GM15510 (cell line): ENCODE data around the gene TULP4.
A peak's percentile ranks its signal among the peaks of the same experiment; 100 is the strongest.

ENCODE experiments used
- POLR2A ChIP-seq: IDR thresholded peaks from 3 replicates; pipeline ENCODE4 v1.6.1; 2011; ENCODE audit warnings: borderline replicate concordance; ENCODE audit not compliant: insufficient read length; ENCODE audit errors: extremely low read depth

TULP4 gene

DNA sequence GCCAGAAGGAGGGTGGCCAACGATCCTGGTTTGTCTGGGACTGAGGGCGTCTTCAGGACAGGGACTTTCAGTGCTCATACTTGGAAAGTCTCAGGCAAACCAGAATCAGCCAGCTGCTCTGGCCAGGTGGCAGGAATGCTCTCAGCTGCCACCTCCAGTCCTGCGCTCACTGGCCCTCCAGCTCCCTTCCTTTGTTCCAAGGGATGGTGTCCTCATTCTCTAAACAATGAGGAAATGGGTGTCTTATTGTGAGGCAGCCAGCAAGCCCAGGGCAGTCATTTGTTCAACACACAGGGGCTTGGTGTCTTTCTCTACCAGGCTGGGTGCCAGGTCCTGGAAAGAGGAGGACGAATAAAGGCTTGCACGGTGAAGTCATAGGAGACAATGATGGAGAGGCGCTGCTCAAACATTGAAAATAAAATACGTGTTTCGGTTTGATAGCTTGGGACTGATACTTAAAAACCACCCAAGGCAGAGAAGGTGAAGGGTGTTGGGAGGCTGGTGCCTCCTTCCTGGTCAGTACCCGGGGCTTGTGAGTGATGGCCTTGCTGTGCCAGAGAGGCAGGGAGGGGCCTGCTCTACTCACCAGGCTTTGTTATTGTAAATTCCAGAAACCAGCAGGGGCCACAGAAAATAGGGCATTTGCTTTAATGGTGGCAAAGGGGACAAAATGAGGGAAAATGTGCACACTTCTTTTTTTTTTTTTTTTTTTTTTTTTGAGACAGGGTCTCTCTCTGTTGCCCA is 236.3 kb downstream of the TULP4 start:
- TF ChIP-seq POLR2A = no peak

DNA sequence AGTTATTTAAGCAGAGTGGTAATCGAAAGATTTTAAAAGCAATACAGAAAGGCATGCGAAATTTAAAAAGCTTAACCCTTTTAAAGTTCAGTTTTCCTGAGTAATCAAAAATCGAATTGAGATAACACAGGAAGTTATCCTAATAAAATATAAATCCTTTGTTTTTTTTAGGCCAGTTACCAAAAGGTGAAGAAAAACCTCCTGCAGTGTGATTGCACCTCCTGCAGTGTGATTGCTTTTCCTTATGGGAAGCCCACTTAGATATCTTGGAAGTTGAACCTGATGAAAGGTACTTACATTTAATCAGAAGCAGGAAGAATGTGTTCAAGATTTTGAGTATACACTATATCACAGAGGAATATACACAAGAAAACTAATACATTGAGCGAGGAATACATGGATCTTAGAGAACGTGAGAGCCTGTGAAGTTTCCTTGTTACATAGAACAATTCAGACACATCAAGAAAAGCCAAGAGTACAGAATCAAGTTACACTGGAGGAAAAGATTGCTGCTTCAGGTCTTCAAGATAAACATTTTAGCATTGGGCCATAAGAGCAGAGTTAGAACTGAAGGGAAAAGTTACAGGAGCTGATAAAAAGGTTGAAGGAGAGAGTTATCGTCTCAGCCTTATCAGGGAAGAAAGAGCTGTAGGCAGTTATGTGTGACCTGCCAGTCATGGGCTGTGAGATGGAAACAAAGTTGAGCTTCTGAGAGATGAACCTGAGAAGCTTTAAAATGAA is 240.0 kb downstream of the TULP4 start:
- TF ChIP-seq POLR2A = no peak

DNA sequence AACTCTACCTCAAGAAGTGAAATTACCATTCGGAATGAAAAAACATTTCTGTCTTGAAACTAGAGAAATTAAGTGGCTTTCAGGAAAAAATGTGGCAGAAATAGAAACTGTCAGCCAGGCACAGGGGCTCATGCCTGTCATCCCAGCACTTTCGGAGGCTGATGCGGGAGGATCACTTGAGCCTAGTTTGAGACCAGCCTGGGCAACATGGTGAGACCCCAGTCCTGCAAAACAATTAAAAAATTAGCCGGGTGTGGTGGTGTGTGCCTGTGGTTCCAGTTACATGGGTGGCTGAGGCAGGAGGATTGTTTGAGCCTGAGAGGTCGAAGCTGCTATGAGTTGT is 240.5 kb downstream of the TULP4 start:
- no peak for TF ChIP-seq POLR2A

DNA sequence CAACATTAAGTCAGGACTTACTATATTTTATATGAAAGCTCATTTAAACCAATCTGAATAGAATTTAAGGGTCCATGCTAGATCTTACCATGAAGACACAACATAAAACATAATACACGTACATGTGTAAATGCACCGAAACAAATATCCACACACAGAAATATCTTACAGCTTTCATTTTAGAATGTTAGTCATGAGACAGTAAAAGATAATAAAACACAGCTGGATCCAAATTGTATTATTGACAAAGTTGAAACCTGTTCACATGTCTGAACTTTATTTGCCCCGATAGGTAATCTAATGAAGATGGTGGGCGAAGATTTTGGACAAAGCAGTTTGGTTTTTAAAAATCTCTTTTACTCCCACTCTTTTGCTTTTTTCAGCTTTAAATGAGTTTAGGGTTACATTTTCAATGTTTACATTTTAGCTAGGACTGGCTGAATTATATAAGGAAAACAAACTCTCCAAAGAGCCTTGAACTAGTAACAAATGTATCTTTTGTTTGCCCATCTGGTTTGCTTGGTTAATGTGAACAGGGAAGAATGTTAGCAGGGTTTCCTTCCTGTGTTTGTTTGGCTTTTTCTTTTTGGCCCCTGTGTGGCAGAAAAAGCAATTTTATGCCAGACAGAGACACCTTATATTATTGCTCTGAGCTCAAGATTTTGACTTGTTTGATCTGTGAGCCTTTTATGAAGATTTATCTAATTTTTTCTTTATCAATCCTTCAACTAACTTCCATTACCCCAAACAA is 242.5 kb downstream of the TULP4 start:
- TF ChIP-seq POLR2A = no peak

DNA sequence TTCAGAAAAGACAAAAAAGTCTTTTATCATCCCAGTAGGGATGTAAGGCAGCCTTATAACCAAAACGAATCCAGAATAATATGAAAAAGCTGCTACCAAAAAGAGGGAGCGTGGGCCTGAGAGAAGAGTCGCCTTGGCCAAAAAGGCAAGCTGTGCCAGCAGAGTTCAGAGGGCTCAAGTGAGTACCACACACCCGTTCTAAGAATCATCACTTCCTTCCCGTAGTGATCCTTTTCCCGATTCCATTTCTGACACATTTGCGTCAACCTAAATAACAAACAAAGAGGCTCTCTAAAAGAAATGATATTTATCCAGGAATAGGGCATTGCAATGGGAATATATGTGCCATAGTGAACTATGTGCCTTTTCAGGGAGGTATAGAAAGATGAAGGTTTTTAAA is 243.8 kb downstream of the TULP4 start:
- no peak for TF ChIP-seq POLR2A

DNA sequence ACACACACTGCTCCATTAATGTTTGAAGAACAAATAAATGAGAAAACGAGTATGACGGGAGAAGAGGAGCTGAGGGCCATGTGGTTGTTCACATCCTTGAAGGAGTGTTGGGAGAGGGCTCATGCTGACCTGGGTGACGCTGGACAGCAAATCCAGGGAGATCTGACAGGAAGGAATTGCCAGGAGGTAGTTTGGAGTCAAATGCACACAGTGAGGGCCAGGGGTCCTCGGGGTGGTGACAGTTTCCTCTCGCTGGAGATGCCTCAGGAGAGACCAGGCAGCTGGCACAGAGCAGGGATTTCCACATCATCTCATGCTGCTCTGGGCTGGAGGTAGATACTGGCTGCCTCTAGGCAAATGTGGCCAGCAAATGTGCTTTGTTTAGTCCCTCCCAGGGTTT is 245.7 kb downstream of the TULP4 start:
- no peak for TF ChIP-seq POLR2A

DNA sequence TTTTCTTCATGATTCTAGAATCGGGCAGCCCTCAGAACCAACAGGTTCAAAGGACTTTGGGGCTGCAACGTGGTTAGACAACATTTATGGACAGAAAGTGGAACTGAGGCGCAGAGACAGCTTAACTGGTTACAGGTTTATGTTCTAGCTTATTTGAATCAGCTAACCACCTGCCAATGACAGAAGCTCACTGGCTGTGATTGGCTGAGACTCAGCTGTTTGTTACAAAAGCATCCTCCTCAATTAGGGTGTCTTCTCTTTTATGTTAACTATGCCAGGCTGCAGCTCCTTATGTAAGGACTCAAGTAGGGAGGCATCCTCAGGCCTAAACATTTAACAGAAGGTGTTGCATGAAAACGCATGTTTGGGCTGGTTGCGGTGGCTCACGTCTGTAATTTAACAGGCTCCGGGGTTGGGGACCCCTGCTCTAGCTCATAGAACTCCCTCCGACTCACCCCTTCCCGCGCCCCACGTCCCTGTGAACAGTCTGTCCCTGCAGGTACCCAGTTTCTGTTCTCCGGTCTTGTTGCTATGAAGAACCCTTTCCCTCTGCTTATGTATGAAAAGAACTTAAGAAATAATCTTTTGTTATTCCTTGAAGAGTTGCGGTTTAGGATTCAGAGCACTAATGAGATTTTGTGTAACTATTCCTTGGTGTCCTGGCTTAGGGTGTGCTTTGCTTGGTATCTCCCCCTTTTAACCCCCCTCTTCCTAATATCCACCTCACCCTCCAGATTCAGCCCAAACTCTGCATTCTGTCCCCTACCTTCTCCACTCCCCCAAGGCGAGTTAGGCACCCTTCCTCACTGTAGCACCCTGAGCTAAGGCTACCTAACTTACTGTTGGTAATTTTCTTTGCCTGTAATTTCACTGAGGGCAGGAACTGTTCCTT is 246.4 kb downstream of the TULP4 start:
- TF ChIP-seq POLR2A = no peak

DNA sequence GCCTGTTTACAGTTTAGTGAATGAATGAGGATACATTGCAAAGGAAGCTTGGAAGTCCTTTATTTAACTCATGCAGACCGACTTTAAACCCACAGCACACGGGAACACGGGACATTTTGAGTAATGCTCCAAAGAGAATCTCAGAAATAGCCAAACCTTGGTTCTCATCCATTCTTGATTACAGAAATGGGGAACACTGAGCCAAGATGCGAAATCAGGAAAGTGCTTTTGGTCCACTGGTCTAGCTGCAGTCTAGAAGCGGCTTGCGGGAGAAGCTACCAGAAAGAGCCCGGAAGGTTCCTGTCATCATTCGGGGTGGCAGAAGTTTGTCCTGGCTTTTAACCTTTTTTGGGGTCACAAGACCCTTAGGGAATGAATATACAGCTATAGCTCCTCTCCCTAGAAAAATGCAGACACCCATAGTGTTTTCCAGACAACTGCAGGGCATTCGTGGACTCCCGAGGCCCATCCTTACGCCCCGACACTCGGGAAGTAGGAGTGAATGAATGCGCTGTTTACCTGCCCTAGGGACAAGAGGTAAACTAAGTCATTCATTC is 247.2 kb downstream of the TULP4 start:
- no peak for TF ChIP-seq POLR2A

DNA sequence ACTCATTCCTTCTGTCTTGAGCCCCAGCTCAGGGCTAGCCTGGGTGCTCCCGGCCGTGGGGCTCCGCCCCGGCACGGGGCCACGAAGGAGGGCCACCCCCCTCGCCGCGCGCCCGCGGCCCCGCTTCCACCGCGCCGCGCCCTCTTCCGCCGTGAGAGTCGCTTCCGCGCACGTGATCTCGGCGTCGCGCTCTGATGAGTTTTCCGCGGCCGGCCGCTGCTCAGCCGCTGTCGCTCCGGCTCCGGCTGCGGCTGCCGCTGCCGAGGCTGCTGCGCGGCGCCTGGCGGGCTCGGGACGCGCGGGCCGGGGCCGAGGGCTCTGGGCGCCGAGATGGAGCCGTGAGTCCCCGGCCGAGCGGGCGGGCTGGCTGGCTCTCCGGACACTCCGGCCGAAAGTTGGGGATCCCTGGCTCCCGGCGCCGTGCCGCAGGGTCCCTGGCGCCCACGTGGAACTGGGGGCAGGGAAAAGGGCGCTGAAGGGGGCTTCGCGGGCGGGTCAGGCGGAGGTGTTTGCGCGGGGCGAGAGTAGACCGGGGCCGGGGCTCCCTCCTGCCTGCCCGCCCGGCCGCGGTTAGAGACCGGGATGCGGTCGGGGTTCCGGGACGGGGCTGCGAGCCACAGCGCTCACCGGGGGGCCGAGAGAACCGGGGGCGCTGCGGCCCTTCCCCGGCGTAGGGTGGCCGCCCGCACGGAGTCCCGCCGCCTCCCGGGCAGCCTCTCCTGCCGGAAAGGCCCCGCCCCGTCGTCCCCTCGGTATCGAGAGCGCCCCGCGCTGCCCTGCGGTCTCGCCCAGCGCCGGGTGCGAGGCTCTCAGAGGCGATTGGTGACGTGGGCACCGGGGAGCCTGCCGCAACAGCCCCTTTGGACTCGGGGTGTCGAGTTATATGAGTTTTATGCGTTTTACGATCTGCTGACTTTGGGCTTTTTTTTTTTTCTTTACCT is 247.9 kb downstream of the TULP4 start, which contains the start of gene TMEM181:
Gene TMEM181, plus strand, starts transcription at position 197 of the 941 bp plus-strand sequence. Its CDS starts 134 bp downstream, at position 331.
- peak; percentile 94 for TF ChIP-seq POLR2A

DNA sequence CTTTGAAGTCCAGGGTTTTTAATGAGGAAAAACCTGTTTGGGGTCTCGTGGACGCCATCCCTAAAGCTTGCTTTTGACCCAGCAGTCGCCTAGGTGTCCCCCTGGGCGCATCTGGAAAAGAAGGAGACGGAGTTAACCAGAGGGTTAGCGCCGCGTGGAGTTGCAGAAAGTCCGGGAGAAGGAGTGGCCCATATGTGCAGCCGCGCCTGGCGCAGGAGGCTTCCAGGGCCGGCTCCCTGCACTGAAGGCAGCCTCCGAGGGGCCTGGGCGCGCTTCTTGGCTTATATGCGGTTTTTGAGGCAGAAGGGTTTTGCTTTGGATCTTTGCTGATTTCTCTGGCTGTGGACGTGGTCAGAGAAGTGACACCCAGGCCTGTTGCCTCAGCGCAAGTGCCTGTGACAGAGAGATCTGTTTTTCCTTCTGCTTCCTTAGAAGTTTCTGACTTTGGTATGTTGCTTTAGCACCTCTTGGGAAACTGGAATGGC is 248.6 kb downstream of the TULP4 start:
- no peak for TF ChIP-seq POLR2A
